Activated naive CD8-positive, alpha-beta T cell treated with anti-CD3 and anti-CD28 coated beads, Interleukin-2, amount 50 U/mL, for 16 hours (primary cell): ENCODE data around the gene FOLR2.

Source experiments
- DNase-seq: peaks from one replicate; pipeline ENCODE4 v3.0.0-alpha.2; 2020; ENCODE audit warnings: low read depth, low spot score

Gene FOLR2

DNA sequence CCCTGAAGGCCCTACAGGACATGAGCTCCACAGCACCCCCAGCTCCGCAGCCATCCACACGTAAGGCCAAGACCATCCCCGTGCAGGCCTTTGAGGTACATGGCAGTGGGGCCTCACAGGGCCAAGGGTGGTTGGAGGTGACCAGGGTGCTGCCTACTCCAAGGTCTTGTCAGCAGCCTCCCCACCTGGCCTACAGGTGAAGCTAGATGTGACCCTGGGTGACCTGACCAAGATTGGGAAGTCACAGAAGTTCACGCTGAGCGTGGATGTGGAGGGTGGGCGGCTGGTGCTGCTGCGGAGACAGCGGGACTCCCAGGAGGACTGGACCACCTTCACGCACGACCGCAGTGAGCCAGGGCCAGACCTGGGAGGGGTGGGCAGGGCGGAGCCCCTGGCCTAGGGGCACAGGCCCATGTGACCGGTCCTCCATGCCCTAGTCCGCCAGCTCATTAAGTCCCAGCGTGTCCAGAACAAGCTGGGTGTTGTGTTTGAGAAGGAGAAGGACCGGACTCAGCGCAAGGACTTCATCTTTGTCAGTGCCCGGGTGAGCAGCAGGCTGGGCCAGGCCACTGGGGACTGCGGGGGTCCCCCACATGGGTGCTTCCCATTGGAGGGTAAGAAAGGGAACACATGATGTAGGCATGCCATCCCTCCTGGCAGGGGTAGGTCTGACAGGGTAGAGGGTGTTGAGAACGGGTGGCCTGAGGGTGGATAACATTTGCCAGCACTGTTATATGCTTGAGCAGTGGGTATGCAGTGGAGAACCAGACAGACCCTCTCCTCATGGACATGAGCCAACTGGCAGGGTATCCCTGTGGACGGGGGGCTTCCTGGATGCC, 13.6 kb downstream of the FOLR2 start:
- DNase-seq = no peak

DNA sequence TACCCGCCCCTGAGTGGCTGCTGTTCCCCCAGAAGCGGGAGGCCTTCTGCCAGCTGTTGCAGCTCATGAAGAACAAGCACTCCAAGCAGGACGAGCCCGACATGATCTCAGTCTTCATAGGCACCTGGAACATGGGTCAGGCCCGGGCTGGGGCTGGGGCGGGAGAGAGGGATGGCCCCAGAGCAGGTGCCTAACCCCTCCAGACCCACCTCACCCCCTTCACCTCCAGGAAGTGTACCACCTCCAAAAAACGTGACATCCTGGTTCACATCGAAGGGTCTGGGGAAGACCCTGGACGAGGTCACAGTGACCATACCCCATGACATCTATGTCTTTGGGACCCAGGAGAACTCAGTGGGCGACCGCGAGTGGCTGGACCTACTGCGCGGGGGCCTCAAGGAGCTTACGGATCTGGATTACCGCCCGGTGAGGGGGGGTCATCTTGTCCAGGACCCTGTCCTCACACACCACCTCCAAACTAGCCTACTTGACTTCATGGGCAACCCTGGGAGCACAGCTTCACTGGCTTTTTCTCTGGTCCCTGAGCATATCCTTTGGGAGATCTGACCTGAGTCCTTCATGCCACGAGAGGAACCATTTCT, 14.3 kb downstream of the FOLR2 start:
- DNase-seq = no peak

DNA sequence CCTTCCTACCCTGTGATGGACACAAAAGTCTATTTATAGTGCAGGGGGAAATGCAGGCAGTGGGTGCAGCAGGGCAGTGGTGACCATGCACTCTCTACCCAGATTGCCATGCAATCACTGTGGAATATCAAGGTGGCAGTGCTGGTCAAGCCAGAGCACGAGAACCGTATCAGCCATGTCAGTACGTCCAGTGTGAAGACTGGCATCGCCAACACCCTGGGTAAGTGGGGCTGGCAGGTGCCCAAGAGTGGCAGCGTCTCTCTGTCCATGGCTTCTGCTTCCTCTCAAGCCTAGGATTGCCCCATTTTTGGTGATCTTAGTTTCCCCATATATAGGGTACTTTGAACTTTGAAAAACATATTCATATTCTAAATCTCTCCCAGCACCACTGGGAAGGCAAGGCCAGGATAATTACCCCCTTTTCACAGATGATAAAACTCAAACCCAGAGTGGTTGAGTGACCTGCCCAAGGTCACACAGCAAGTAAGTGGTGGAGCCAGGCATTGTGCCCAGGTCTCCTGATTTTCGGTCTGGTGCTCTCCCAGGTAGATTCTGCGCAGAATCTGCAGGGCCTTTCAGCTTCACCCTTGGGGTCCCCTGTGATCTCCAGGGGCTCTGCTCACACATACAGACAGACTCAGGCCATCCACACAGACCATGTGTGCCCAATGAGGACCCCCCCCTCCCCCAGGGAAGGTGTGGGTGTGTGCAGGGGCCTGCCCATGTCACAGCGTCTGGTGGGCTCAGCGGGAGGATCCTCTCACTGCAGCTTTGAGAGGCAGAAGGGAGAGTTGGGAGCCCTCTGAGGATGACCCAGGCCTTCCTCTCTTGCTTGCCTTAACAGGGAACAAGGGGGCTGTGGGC, 15.0 kb downstream of the FOLR2 start:
- no peak for DNase-seq

DNA sequence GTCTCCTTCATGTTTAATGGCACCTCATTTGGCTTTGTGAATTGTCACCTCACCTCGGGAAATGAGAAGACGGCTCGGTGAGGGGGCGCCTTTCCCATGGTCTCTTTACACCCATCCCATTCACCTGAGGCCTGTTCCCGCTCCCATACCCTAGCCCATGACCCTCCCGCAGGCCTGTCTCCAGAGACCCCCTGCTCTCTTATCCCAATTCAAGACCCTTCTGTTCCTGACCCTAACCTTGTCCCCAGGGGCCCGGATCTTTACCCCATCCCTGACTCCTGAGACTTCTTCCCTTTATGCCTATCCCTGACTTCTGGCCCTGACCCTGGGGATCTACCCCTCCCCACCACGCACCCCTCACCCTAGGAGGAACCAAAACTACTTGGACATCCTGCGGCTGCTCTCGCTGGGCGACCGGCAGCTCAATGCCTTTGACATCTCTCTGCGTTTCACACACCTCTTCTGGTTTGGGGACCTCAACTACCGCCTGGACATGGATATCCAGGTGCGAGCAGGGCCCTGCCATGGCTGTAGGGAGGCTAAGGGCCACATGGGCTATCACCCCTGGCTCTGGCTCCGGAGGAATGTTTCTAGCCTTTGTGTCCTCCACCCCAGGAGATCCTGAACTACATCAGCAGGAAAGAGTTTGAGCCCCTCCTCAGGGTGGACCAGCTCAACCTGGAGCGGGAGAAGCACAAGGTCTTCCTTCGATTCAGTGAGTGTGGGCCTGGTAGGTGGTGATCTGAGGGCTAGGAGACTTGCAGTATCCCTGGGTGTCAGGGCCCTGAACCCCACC, 15.9 kb downstream of the FOLR2 start:
- no peak for DNase-seq

DNA sequence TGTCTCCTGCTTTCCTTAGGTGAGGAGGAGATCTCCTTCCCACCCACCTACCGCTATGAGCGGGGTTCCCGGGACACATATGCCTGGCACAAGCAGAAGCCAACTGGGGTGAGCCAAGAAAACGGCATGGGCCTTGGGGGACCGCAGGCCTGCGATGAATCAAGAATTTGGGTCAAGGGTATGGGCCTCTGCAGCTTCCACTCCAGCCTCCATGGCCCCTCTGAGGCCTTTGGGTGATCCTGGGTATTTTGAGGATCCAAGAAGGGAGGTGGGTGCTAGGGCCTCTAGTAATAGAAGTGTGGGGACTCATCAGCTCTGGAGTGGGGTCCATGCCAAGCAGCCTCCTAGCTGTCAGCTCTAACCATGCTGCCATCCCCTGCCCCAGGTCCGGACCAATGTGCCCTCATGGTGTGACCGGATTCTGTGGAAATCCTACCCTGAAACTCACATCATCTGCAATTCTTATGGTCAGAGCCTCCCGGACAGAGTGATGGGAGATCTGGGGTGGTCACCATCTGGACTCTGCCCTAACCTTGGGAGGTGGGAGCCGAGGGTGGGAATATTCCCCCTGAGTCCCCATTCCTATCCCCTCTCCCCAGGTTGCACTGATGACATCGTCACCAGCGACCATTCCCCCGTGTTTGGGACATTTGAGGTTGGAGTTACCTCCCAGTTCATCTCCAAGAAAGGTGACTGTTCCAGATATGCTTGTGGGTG, 16.6 kb downstream of the FOLR2 start:
- no peak for DNase-seq

DNA sequence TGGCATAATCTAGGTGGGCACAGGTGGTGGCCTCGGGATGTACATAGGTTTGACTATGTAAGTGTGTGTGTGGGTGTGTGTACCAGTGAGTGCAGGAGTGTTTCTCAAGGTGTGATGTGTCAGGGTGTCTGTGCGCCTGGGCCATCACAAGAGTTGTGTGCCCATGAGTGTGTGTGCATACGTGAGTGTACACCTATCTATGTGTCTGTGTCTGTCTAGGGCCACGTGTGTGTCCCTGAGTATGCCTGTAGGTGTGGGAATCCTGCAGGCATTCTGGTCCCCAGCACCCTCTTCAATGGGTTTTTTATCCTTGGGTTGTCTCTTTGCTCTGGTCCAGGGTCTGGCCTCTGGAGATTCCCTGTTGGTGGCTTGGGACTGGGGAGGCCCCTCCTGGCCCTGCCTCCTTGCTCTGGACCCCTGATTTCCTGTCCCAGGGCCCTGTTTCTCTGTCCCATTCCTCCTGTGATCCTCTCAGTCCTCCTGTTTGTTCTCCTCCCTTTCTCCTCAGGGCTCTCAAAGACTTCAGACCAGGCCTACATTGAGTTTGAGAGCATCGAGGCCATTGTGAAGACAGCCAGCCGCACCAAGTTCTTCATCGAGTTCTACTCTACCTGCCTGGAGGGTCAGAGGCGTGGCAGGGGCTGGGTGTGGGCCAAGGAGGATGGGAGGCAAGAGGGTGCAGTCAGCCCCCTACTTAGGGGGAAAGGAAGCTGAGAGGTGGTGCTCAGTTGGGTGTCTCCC, 17.3 kb downstream of the FOLR2 start:
- DNase-seq = no peak

DNA sequence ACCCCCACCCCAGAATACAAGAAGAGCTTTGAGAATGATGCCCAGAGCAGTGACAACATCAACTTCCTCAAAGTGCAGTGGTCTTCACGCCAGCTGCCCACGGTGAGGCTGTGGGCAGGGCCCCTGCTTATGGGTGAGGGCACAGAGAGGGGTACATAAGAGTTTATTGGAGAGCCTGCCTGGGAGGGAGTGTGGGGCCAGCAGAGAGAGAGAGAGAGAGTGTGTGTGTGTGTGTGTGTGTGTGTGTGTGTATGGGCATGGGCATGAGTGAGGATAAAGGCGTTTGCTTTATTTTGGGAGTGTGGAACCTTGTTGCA, 17.9 kb downstream of the FOLR2 start:
- DNase-seq = no peak

DNA sequence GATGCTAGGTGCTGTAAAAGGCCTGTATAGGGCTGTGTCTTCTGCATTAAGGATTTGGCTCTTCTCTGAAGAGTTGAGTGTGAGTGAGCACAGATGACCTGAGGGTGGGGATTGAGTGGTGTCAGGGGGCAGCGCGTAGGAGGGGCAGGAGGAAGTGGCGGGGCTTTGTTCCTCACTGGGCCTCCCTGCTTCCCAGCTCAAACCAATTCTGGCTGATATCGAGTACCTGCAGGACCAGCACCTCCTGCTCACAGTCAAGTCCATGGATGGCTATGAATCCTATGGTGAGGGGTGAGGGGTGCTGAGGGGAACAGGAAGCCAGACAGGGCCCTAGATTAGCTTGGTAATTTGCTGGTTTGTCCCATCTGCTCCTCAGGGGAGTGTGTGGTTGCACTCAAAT, 18.3 kb downstream of the FOLR2 start:
- DNase-seq = no peak

DNA sequence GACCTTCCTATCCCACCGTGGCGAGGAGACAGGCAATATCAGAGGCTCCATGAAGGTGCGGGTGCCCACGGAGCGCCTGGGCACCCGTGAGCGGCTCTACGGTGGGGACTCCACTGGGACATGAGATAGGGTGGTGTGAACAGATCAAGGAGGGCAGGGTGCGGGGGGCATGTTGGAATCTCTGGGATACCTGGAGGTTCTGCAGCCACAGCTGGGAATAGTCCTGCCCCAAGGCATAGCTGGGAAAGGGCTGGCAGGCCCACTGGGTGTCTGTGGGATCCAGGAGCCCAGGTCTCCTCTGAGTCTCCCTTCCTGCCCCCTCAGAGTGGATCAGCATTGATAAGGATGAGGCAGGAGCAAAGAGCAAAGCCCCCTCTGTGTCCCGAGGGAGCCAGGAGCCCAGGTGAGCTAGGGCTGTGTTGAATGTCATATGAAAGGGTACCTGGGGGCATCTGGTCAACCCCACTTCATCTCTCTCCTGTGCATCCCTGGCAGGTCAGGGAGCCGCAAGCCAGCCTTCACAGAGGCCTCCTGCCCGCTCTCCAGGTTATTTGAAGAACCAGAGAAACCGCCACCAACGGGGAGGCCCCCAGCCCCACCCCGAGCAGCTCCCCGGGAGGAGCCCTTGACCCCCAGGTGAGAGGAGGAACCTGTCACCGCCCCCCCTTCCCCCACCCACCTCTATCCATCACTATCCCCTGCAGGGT, 18.9 kb downstream of the FOLR2 start:
- DNase-seq = no peak

DNA sequence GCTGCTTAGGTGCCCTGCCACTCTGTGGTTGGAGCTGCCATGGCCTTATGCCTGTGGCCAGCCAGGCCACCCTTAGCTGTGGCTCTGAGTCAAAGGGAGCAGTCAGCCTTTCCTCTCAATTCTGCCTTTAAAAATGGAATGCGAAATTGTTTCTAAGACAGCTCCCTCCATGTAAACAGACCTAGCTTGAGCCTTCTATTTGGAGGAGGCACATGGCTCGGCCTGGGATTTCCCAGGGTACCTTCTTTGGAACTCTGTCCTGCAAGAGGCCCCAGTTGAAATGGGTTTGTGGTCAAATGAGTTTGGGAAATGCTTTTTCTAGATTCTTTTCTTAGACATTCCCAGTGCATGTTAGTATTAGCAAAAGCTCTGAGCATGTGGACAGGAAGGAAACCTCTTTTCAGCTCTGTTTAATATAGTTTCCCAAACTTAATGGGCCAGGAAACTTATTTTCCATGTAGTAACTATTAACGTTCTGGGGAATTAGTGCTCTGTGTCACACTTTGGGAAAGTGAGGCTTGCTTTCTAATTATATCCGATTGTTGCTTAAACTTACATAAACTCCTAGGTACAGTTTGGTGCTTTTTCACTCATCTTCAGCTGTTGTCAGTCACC, 19.6 kb downstream of the FOLR2 start:
- DNase-seq = no peak

DNA sequence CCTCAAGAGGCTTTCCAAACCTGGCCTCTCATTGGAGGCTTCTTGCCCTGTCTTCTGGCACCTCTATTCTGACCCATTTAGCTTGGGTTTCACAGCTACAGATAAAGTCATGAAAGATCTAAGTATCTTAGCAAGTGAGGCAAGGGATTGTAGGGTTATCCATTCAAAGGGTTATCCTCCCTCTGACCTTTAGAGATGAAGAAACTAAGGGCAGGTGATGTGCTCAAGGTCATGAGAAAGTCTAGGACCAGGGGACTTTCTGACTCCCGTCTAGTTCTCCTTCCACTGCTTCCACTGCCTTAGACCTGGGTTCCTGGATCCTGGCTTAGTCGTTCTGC, 20.1 kb downstream of the FOLR2 start:
- no peak for DNase-seq

DNA sequence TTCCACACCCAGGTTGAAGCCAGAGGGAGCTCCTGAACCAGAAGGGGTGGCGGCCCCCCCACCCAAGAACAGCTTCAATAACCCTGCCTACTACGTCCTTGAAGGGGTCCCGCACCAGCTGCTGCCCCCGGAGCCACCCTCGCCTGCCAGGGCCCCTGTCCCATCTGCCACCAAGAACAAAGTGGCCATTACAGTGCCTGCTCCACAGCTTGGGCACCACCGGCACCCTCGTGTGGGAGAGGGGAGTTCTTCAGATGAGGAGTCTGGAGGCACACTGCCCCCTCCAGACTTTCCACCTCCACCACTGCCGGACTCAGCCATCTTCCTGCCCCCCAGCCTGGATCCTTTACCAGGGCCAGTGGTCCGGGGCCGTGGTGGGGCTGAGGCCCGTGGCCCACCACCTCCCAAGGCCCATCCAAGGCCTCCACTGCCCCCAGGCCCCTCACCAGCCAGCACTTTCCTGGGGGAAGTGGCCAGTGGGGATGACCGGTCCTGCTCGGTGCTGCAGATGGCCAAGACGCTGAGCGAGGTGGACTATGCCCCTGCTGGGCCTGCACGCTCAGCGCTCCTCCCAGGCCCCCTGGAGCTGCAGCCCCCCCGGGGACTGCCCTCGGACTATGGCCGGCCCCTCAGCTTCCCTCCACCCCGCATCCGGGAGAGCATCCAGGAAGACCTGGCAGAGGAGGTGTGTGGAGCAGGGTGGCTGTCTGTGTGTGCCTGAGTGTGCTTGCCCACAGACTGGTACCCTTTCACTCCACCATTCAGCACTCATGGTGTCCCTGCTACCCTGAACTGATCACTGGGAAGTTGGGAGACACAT, 20.7 kb downstream of the FOLR2 start:
- no peak for DNase-seq

DNA sequence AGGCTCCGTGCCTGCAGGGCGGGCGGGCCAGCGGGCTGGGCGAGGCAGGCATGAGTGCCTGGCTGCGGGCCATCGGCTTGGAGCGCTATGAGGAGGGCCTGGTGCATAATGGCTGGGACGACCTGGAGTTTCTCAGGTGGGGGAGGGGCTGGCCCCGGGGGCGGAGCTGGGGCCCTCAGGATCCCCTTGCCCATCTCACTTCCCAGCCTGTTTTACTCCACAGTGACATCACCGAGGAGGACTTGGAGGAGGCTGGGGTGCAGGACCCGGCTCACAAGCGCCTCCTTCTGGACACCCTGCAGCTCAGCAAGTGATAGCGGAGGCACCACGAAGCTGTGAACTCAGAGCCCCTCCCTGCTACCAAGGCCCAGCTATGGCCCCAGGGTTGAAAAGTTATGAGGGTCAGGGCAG, 21.5 kb downstream of the FOLR2 start:
- DNase-seq = no peak

DNA sequence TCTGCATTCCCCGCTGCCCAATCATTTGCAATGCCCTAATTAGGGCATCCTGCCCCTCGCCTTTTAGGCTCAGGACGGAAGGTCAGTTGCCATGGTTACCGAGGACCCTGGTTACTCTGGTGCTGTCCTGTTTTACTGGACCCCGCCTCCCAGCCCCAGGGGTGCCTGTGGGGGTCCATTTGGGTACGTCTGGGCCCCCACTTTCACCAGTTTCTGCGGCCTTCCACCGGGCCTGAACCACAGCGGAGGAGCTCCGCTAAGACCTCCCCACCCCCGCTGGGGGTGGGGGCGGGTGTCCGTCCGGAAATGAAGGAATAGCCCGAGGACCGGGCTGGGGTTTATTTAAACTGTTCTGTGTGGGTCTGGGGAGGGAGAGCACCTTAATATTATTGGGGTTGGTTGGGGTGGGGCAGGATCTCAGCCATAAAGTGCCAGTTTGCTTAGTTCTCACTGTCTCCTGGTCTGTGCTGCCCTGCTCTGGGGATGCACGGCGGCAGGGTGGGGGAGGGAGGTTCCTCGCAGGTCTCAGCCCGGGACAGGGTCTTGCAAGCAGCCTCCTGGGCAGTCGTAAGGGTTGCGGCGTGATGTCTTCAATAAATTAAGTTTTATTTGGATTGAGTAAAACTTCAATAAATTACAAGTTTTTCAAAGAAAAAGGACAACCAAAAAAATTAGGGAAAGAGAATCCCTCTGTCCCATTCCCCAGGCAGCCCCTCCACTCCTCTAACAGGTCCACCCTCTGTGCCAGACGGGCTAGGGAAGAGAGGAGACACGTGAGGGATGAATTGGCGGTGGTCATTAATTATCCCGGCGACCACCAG, 22.1 kb downstream of the FOLR2 start:
- DNase-seq = no peak

DNA sequence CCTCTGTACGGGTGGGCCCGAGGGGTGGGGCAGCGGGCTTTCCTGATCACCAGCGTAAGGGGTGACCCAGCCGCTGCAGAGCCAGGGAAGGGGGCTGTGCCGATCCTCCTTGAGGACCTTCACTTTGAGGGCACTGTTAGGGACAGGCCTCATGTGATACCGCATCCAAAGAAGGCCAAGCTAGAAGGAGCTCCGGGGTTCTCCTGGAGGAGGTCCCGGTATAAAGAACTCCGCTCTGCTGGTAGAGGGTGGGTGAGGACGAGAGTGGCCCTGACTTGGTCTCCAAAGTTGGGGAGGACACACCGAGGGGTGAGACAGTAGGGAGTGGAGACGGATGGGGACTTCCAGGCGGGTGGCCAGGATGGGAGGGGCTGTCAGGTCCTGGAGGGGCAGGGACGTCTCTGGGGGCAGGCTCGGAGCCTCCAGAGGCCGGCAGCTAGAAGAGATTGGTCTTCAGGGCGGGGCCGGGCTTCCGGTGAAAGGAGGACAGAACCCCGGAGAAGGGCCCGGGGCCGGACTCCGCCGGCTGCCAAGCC, 22.8 kb downstream of the FOLR2 start:
- no peak for DNase-seq

DNA sequence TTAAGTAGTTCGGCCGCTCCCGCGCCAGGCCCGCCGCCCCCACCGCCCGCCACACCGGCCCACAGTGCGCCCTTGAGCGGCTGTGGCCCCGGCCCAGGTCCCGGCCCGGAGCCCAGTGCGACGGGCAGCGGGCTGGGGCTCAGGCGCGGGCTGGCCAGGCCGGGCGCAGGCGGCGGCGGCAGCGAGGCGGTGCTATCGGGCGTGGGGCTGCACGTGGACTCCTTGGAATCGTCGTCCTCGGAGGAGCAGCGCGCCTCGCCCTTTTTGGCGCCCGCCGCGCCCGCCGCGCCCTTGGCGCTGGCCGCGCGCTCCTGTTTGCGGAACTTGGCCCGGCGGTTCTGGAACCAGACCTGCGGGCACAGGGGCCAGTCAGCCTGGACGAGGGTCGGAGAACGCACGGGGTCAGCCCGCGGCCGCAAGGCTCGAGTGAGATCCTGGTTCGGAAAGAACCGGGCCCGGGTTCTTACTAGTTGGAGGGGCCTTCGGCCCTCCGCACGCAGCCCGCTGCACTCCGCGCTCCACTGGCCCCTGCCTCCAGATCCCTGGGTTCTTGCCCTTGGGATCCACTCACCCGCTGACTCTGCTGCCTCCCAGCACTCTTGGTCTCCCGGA, 23.4 kb downstream of the FOLR2 start:
- no peak for DNase-seq
